Hepatocyte (in vitro differentiated cells): Measurements from ENCODE around the gene TESK2. TPM values are rescaled to one million over a fixed set of nuclear protein-coding genes. Genes with fewer than 3 reads are reported as not detected.

Experiments used
- DNase-seq: peaks from one replicate; pipeline ENCODE4 v3.0.0-alpha.2; 2016; ENCODE audit warnings: low spot score
- H2AFZ ChIP-seq: fragments of 200-600 bp; sonication (generic); 2 replicates; pipeline ENCODE4 v1.6.0; 2016; ENCODE audit warnings: antibody characterized with exemption, mild to moderate bottlenecking
- H3K27ac ChIP-seq: fragments of 200-600 bp; sonication (generic); 2 replicates; pipeline ENCODE4 v1.5.1; 2016; ENCODE audit warnings: mild to moderate bottlenecking
- H3K27me3 ChIP-seq: fragments of 200-600 bp; sonication (generic); 2 replicates; pipeline ENCODE4 v1.6.1; 2016
- H3K36me3 ChIP-seq: fragments of 200-600 bp; sonication (generic); replicated peaks from 2 replicates; pipeline ENCODE4 v1.5.1; 2016; ENCODE audit warnings: low read depth; ENCODE audit not compliant: insufficient read depth
- H3K4me1 ChIP-seq: fragments of 200-600 bp; sonication (generic); 2 replicates; pipeline ENCODE4 v1.5.1; 2016; ENCODE audit warnings: mild to moderate bottlenecking, moderate library complexity; ENCODE audit not compliant: insufficient read depth
- H3K4me2 ChIP-seq: fragments of 200-600 bp; sonication (generic); 2 replicates; pipeline ENCODE4 v1.6.0; 2016
- H3K4me3 ChIP-seq: fragments of 200-600 bp; sonication (generic); 2 replicates; pipeline ENCODE4 v1.5.1; 2016; ENCODE audit warnings: mild to moderate bottlenecking
- H3K79me2 ChIP-seq: fragments of 200-600 bp; sonication (generic); 2 replicates; pipeline ENCODE4 v1.6.0; 2017; ENCODE audit warnings: mild to moderate bottlenecking
- H3K9me2 ChIP-seq: fragments of 200-600 bp; sonication (generic); replicated peaks from 2 replicates; pipeline ENCODE4 v1.6.0; 2017; ENCODE audit warnings: mild to moderate bottlenecking; ENCODE audit not compliant: insufficient read depth
- H3K9me3 ChIP-seq: fragments of 200-600 bp; sonication (generic); 2 replicates; pipeline ENCODE4 v1.5.1; 2016; ENCODE audit warnings: low read depth, mild to moderate bottlenecking
- H4K20me1 ChIP-seq: fragments of 200-600 bp; sonication (generic); 2 replicates; pipeline ENCODE4 v1.6.0; 2016; ENCODE audit warnings: mild to moderate bottlenecking; ENCODE audit not compliant: insufficient read depth, poor library complexity, severe bottlenecking
- EZH2 ChIP-seq: fragments of 200-600 bp; sonication (generic); IDR thresholded peaks from 2 replicates; pipeline ENCODE4 v1.6.1; 2016; ENCODE audit warnings: antibody characterized with exemption, mild to moderate bottlenecking, borderline replicate concordance
- EZH2phosphoT487 ChIP-seq: fragments of 200-600 bp; sonication (generic); IDR thresholded peaks from one replicate; pipeline ENCODE4 v1.6.1; 2018; ENCODE audit warnings: antibody characterized with exemption, mild to moderate bottlenecking, low read depth, moderate library complexity; ENCODE audit not compliant: unreplicated experiment, severe bottlenecking
- WGBS: methylation state at CpG from one replicate; pipeline ENCODE4 v1.1.6; 2016; ENCODE audit warnings: low lambda C conversion rate; ENCODE audit errors: missing lambda C conversion rate; 5-methylcytosine and 5-hydroxymethylcytosine counted together
- polyA plus RNA-seq: library from polyadenylated mRNA; unstranded; fragments of >200 nt; fragmentation: Nextera tagmentation; extraction: Ambion mirVana; gene quantifications from 2 replicates; pipeline ENCODE4 v1.2.1, GENCODE V29; 2016
- total RNA-seq: library from RNA; depleted of rRNA; stranded (reverse); fragments of >200 nt; gene quantifications from 2 replicates; pipeline ENCODE4 v1.2.3, GENCODE V29; 2014
- TF ChIP-seq, protein P1 (sequence below): fragments of 200-600 bp; sonication (generic); IDR thresholded peaks from 2 replicates; pipeline ENCODE4 v1.5.1; 2016; ENCODE audit warnings: antibody characterized with exemption, mild to moderate bottlenecking; ENCODE audit not compliant: poor library complexity

The TESK2 gene
- total and polyA plus RNA-seq, 2 experiments from 2014 or later, result 6.2 to 8.6 TPM

DNA sequence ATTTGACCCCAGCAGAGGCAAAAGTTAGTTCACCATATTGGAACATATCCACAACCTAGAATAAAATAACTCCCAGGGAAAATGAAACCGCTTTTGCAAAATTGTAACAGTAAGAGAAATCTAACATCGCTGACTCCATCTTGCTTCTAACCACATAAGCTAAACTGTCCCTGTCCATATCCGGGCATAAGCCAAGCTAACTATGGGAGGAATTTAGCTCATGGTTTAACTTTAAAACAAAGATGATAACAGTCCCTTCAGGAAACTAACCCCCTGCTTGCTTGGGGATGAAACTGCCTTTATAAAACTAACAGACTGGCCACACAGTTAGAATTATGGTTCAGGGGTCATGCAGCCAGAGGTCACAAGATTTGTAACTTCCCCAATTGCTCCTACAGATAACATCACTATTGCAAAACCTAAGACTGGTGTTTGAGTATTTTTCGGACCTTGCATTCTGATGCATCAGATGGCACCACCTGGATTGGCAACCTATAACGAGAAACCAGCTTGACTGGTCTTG, 46.3 kb downstream of the TESK2 start:
- no peak for TF ChIP-seq EZH2
- TF ChIP-seq, protein P1, sequence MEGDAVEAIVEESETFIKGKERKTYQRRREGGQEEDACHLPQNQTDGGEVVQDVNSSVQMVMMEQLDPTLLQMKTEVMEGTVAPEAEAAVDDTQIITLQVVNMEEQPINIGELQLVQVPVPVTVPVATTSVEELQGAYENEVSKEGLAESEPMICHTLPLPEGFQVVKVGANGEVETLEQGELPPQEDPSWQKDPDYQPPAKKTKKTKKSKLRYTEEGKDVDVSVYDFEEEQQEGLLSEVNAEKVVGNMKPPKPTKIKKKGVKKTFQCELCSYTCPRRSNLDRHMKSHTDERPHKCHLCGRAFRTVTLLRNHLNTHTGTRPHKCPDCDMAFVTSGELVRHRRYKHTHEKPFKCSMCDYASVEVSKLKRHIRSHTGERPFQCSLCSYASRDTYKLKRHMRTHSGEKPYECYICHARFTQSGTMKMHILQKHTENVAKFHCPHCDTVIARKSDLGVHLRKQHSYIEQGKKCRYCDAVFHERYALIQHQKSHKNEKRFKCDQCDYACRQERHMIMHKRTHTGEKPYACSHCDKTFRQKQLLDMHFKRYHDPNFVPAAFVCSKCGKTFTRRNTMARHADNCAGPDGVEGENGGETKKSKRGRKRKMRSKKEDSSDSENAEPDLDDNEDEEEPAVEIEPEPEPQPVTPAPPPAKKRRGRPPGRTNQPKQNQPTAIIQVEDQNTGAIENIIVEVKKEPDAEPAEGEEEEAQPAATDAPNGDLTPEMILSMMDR, result no peak
- TF ChIP-seq EZH2phosphoT487, result no peak
- Histone ChIP-seq H3K27ac (no peak overlapping the region), H3K36me3 (no peaks in the 10 kb centered on the region), H3K4me2 (no peak overlapping the region), H3K9me2 (no peaks in the 10 kb centered on the region), H3K9me3 (no peaks in the 10 kb centered on the region), H2AFZ (no peak overlapping the region), H3K27me3 (no peaks in the 10 kb centered on the region), H3K4me1 (no peaks in the 10 kb centered on the region), H4K20me1 (no peaks in the 10 kb centered on the region), H3K4me3 (no peak overlapping the region), H3K79me2 (no peaks in the 10 kb centered on the region)
- WGBS, result 85% methylated on average over 5 of the region's 5 CpGs
- no peak for DNase-seq

DNA sequence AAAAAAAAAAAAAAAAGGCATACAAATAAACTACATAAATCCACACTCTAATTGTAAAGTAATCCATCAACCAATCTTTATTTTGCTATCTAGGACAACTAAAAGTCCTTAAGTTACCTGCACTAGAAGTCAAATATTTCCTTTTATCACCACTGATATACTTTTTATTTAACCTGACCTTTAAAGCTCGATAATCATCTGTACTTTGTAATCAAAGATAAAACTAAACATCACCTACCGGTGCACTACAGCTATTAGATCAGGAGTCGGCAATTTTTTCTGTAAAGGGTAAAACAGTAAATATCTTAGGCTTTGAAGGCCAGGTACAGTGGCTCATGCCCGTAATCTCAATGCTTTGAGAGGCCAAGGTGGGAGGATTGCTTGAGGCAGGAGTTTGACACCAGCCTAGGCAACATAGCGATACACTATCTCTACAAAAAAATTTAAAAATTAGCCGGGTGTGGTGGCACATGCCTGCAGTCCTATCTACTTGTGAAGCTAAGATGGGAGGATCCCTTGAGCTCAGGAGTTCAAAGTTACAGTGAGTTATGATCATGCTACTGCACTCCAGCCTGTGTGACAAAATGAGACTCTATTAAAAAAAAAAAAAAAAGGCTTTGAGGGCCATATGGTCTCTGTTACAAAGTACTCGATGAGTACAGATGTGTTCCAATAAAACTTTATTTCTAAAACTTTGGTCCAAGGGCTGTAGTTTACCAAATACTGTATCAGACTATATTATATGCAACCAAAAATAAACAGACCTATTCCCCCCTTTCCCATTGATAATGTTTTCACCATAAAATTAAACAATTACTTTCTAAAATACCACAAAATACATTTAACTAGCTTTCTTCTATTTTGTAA, 47.1 kb downstream of the TESK2 start:
- H3K9me2 ChIP-seq, result no peaks in the 10 kb centered on the region
- WGBS, result 66% methylated on average over 7 of the region's 7 CpGs
- no peaks in the 10 kb centered on the region for H4K20me1 ChIP-seq
- H3K27me3 ChIP-seq, result no peaks in the 10 kb centered on the region
- H2AFZ ChIP-seq, result no peak overlapping the region
- TF ChIP-seq EZH2phosphoT487 (no peak), EZH2 (no peak)
- TF ChIP-seq, protein P1, result no peak
- H3K27ac ChIP-seq, result no peak overlapping the region
- no peaks in the 10 kb centered on the region for H3K9me3 ChIP-seq
- H3K4me3 ChIP-seq, result no peak overlapping the region
- H3K4me1 ChIP-seq, result no peaks in the 10 kb centered on the region
- peak overlapping the region; percentile 5 for H3K4me2 ChIP-seq
- no peaks in the 10 kb centered on the region for H3K36me3 ChIP-seq
- no peaks in the 10 kb centered on the region for H3K79me2 ChIP-seq
- DNase-seq, result peak; percentile 5

DNA sequence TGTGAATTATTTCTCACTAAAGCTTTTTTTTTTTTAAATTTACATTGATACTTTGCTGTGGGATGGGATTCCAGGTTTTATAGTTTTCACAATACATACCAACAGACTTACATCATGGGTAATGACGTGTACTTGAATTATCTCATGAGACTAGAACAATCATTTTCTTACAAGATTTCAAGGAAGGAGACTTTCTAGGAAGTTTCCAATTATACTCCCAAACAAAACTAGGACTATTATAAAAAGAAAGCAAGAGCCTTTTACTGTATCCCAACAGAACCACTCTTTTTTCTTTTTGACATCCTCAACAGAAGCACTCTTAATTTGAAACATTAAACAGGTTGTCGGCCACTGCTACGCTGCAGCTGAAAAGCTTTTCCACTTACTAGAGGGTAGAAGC, 48.7 kb downstream of the TESK2 start:
- no peaks in the 10 kb centered on the region for H3K4me1 ChIP-seq
- 67% methylated on average over 3 of the region's 3 CpGs for whole genome bisulfite sequencing
- no peaks in the 10 kb centered on the region for H4K20me1 ChIP-seq
- H3K27me3 ChIP-seq, result no peaks in the 10 kb centered on the region
- no peaks in the 10 kb centered on the region for H3K9me2 ChIP-seq
- no peaks in the 10 kb centered on the region for H3K79me2 ChIP-seq
- no peak for TF ChIP-seq EZH2
- no peak for TF ChIP-seq EZH2phosphoT487
- TF ChIP-seq, protein P1, result no peak
- no peak overlapping the region for H3K4me2 ChIP-seq
- no peaks in the 10 kb centered on the region for H3K36me3 ChIP-seq
- H3K27ac ChIP-seq, result no peak overlapping the region
- H2AFZ ChIP-seq, result no peak overlapping the region
- H3K9me3 ChIP-seq, result no peaks in the 10 kb centered on the region
- DNase-seq, result no peak
- no peak overlapping the region for H3K4me3 ChIP-seq
